ENCODE results near the gene SIRPA. TPM values are rescaled to one million over a fixed set of nuclear protein-coding genes. Genes with fewer than 3 reads are reported as not detected.

SIRPA gene
- total RNA-seq, 1 donor from 2014 or later: not detected

DNA sequence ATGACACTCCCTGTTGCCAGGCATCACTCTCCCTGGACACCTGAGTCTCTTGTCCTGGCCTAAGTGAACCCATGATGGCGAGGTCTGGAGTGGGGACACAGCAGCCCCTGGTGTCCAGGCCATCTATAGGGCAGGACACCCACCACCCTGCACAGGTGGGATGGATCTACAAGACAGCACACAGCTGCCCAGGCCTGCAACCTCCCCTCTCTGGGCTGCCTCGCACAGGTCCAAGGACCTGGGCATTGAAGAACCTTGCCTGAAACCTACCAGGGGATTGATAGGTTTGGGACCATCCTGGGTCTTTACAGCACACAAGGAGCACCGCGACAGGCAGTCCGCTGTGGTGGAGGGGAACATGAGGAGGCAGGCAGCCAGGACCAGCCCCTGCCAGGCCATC, 87.5 kb downstream of the SIRPA start:
- intact Hi-C loops (cut with micrococcal nuclease): no loop called here

DNA sequence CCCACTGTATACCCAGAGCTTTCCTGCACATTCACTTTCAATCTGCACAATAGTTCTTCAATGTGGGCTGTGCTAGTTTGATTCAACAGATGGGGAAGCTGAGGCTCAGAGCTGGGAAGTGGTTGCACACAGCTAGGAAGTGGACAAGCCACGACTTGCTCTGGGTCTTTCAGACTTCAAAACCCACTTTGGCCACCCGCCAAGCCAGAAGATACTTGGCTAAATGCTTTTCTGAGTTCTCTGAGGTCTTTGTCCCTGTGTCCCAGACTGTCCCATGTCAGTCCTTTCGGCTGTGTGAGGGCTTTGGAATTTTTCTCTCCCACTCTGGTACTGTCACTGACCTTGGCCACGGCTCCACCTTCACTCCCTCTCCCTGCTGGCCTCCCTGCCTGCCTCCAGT, 88.1 kb downstream of the SIRPA start:
- intact Hi-C loops (cut with micrococcal nuclease): no loop called here

DNA sequence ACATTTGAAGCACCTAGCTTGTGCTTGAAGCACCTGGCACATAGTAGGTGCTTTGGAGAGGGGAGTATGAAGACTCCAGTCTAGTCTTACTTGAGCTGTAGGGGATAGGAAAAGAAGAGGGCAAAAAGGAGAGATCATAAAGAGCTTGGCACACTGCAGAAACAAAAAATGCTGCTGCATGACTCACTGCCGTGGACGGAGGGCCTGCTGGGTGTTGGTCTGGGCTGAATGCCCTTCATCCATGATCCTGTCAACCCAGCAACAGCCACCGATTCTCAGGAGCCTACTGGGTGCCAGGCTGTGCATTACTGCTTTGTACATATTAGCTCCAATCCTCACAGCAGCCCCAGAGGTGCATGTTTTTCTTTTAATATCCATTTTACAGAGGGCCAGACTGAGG, 92.6 kb downstream of the SIRPA start:
- intact Hi-C loops (cut with micrococcal nuclease): no loop called here

Other genes starting within 250 kb of the SIRPA start
- 70.5 and 70.7 TPM in 2 replicates for gene SIRPG, start 237.6 kb upstream of the SIRPA start, total RNA-seq
- gene PDYN, start 98.7 kb downstream of the SIRPA start, total RNA-seq: not detected in 2 replicates
- gene STK35, start 206.4 kb downstream of the SIRPA start, total RNA-seq: 18.3 and 18.5 TPM in 2 replicates